ENCODE measurements around the gene PSPC1.

- TF ChIP-seq CTCF (IDR thresholded peaks at IDR 0.05), result no peak
- no peak for TF ChIP-seq POLR2A (IDR thresholded peaks at IDR 0.05)
- TF ChIP-seq POLR2AphosphoS5 (IDR thresholded peaks at IDR 0.05), result no peak
- no peak for TF ChIP-seq EP300 (IDR thresholded peaks at IDR 0.05)
Observed at GRCh38 chr13:19737844-19738557, 44.7 kb downstream of the PSPC1 start.
